CD4-positive, alpha-beta T cell treated with Interferon alpha-2 for 1 hour (primary cell): ENCODE measurements around the gene SLC26A4.

Experiments
- DNase-seq, 2 donors: peaks; one replicate each; pipeline ENCODE4 v3.0.0-alpha.2; 2020 to 2022

The SLC26A4 gene

GRCh38 chr7:107661081-107661864, 645 bp downstream of the SLC26A4 start:
- peak; percentile 23 to 26 for DNase-seq

GRCh38 chr7:107661865-107662379, 1.3 kb downstream of the SLC26A4 start:
- no peak for DNase-seq

GRCh38 chr7:107663196-107663595, 2.6 kb downstream of the SLC26A4 start:
- no peak for DNase-seq

GRCh38 chr7:107666790-107667189, 6.2 kb downstream of the SLC26A4 start:
- DNase-seq = no peak

GRCh38 chr7:107667341-107667740, 6.7 kb downstream of the SLC26A4 start:
- DNase-seq = no peak

- no peak for DNase-seq
These were observed 7.7 kb downstream of the SLC26A4 start for GRCh38 chr7:107668296-107668695.

GRCh38 chr7:107672183-107672582, 11.6 kb downstream of the SLC26A4 start:
- DNase-seq = no peak

- DNase-seq = no peak
These were observed 15.6 kb downstream of the SLC26A4 start for GRCh38 chr7:107676249-107676648.

- DNase-seq = no peak
These were observed 17.6 kb downstream of the SLC26A4 start for GRCh38 chr7:107678110-107678753.

- no peak for DNase-seq
These were observed 19.9 kb downstream of the SLC26A4 start for GRCh38 chr7:107680478-107680877.

GRCh38 chr7:107682886-107683285, 22.3 kb downstream of the SLC26A4 start:
- DNase-seq = no peak

- DNase-seq = no peak
These were observed 23.7 kb downstream of the SLC26A4 start for GRCh38 chr7:107684287-107684686.

- no peak for DNase-seq
These were observed 24.4 kb downstream of the SLC26A4 start for GRCh38 chr7:107684947-107685463.

- no peak for DNase-seq
These were observed 26.3 kb downstream of the SLC26A4 start for GRCh38 chr7:107686816-107687387.

- no peak for DNase-seq
These were observed 27.0 kb downstream of the SLC26A4 start for GRCh38 chr7:107687656-107688055.

- no peak for DNase-seq
These were observed 28.9 kb downstream of the SLC26A4 start for GRCh38 chr7:107689553-107689952.

GRCh38 chr7:107690084-107690483, 29.5 kb downstream of the SLC26A4 start:
- no peak for DNase-seq

- DNase-seq = no peak
These were observed 30.0 kb downstream of the SLC26A4 start for GRCh38 chr7:107690611-107691010.

- DNase-seq = no peak
These were observed 31.1 kb downstream of the SLC26A4 start for GRCh38 chr7:107691716-107692115.

- DNase-seq = no peak
These were observed 31.9 kb downstream of the SLC26A4 start for GRCh38 chr7:107692501-107692900.

GRCh38 chr7:107693396-107693795, 32.8 kb downstream of the SLC26A4 start:
- no peak for DNase-seq

- no peak for DNase-seq
These were observed 33.8 kb downstream of the SLC26A4 start for GRCh38 chr7:107694386-107694785.

GRCh38 chr7:107696330-107696946, 35.8 kb downstream of the SLC26A4 start:
- DNase-seq = no peak
